GM18867 (cell line): ENCODE data around the gene MARCHF2.
"Not testable (repeated sequence)": the region's sequence is repeated elsewhere in the genome, so short reads cannot be mapped to it uniquely, and the experiment has no call there.

Experiments
- ATAC-seq: cut with Tn5 transposase; IDR thresholded peaks from one replicate; pipeline ENCODE4 v1.9.1; 2021; ENCODE audit warnings: mild to moderate bottlenecking, moderate library complexity; ENCODE audit not compliant: unreplicated experiment

The MARCHF2 gene, protein sequence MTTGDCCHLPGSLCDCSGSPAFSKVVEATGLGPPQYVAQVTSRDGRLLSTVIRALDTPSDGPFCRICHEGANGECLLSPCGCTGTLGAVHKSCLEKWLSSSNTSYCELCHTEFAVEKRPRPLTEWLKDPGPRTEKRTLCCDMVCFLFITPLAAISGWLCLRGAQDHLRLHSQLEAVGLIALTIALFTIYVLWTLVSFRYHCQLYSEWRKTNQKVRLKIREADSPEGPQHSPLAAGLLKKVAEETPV

GRCh38 chr19:8412783-8413628 lies at the start of gene MARCHF2:
Gene MARCHF2, plus strand, starts transcription at chr19:8413305. Its CDS starts 8,536 bp downstream, at chr19:8421841.
- ATAC-seq = peak; percentile 99

GRCh38 chr19:8363803-8364771 lies 49.0 kb upstream of the MARCHF2 start, which contains the start of gene ANGPTL4:
Gene ANGPTL4, plus strand, starts transcription at chr19:8364155. Its CDS starts 167 bp downstream, at chr19:8364322.
- ATAC-seq = no peak

- no peak for ATAC-seq
Observed at GRCh38 chr19:8366121-8366581, 47.0 kb upstream of the MARCHF2 start.

- ATAC-seq = no peak
Observed at GRCh38 chr19:8366961-8367326, 46.2 kb upstream of the MARCHF2 start.

- no peak for ATAC-seq
Observed at GRCh38 chr19:8367327-8368001, 45.6 kb upstream of the MARCHF2 start.

- ATAC-seq = no peak
Observed at GRCh38 chr19:8370176-8371010, 42.7 kb upstream of the MARCHF2 start.

DNA sequence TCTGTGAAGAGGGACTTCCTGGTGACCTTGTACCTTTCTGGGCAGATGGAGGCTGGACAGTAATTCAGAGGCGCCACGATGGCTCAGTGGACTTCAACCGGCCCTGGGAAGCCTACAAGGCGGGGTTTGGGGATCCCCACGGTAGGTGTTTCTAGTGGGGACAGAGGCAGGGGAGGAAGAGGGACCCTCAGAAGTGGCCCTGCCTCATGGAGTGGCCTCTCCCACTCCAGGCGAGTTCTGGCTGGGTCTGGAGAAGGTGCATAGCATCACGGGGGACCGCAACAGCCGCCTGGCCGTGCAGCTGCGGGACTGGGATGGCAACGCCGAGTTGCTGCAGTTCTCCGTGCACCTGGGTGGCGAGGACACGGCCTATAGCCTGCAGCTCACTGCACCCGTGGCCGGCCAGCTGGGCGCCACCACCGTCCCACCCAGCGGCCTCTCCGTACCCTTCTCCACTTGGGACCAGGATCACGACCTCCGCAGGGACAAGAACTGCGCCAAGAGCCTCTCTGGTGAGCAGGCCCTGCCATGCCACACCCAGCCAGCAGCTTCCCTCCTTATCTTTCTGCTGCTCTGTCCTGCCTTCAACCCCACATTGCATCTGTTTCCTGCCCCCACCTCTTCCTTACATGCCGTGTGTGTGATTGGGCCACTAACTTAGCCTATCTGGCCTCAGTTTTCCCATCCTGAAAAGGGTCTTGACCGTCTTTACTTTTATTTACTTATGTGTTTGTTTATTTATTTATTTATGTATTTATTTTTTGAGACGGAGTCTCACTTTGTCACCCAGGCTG lies 41.9 kb upstream of the MARCHF2 start:
- ATAC-seq = no peak

GRCh38 chr19:8373867-8374813 lies 39.0 kb upstream of the MARCHF2 start:
- ATAC-seq = no peak

DNA sequence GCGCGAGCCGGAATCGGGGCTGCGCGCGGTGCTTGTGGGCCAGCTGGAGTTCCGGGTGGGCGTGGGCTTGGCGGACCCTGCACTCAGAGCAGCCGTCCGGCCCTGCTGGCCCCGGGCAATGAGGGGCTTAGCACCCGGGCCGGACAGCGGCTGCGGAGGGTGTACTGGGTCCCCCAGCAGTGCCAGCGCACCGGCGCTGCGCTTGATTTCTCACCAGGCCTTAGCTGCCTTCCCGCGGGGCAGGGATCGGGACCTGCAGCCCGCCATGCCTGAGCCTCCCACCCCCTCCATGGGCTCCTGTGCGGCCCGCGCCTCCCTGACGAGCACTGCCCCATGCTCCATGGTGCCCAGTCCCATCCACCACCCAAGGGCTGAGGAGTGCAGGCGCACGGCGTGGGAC lies 37.3 kb upstream of the MARCHF2 start:
- ATAC-seq = not testable (repeated sequence)

DNA sequence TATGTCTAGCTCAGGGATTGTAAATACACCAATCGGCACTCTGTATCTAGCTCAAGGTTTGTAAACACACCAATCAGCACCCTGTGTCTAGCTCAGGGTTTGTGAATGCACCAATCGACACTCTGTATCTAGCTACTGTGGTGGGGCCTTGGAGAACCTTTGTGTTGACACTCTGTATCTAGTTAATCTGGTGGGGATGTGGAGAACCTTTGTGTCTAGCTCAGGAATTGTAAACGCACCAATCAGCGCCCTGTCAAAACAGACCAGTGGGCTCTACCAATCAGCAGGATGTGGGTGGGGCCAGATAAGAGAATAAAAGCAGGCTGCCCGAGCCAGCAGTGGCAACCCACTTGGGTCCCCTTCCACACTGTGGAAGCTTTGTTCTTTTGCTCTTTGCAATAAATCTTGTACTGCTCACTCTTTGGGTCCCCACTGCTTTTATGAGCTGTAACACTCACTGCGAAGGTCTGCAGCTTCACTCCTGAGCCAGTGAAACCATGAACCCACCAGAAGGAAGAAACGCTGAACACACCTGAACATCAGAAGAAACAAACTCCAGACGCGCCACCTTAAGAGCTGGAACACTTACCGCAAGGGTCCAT lies 36.6 kb upstream of the MARCHF2 start:
- not testable (repeated sequence) for ATAC-seq

DNA sequence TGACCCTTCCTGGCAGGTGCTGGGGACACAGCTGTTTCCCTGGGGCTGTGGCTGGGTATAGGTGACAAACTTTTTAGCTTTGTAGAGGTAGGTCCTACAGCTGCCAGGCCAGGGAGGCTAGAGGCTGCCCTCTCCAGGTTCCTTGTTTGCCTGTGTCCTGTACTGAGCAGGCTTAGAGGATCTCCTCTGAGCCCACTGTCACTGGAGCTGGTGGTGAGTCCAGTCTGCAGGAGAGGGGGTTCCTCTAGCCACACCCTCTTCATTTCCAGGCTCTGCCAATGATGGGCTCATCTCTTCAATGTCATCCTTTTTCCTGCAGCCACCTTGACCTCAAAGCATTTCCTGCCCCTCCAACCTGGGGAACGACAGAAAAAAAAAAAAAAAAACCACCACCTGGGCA lies 35.5 kb upstream of the MARCHF2 start:
- ATAC-seq = no peak

- ATAC-seq = not testable (repeated sequence)
Observed at GRCh38 chr19:8379156-8379891, 33.8 kb upstream of the MARCHF2 start.

GRCh38 chr19:8384569-8384968 lies 28.5 kb upstream of the MARCHF2 start:
- ATAC-seq = not testable (repeated sequence)

DNA sequence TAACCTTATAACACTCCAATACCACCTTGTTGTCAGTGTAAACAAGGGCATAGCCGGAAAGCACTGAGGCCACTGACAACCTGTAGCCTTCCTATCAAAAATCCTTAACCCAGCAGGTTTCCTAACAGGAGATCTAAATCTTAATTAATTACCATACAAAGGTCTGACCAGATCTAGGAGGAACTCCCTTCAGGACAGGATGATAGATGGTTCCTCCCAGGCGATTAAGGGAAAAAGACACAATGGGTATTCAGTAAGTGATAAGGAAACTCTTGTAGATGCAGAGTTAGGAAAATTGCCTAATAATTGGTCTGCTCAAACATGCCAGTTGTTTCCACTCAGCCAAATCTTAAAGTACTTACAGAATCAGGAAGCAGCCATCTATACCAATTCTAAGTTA lies 28.0 kb upstream of the MARCHF2 start:
- ATAC-seq = not testable (repeated sequence)

GRCh38 chr19:8385566-8385965 lies 27.5 kb upstream of the MARCHF2 start:
- not testable (repeated sequence) for ATAC-seq

GRCh38 chr19:8386419-8386818 lies 26.7 kb upstream of the MARCHF2 start:
- ATAC-seq = not testable (repeated sequence)
